GM12892 (cell line): ENCODE data around the gene RARRES2.

Experiments used
- POLR2A ChIP-seq: IDR thresholded peaks from 2 replicates; pipeline ENCODE4 v1.6.1; 2011; ENCODE audit warnings: low read depth, low read length, control low read depth
- POLR2AphosphoS5 ChIP-seq: IDR thresholded peaks from 2 replicates; pipeline ENCODE4 v1.6.1; 2011; ENCODE audit warnings: low read depth, low read length, control low read depth
- TAF1 ChIP-seq: IDR thresholded peaks from 2 replicates; pipeline ENCODE4 v1.6.1; 2011; ENCODE audit warnings: low read depth, mild to moderate bottlenecking, control low read depth, low read length, borderline replicate concordance

- TF ChIP-seq POLR2AphosphoS5 (no peak), POLR2A (no peak), TAF1 (no peak)
These were observed 14.2 kb upstream of the RARRES2 start for GRCh38 chr7:150355666-150356059.
